Measurements from ENCODE around the gene KCNT2. TPM values are rescaled to one million over a fixed set of nuclear protein-coding genes. Genes with fewer than 3 reads are reported as not detected.

KCNT2 gene
- total RNA-seq, 1 experiment from 2014 or later, result not detected

DNA sequence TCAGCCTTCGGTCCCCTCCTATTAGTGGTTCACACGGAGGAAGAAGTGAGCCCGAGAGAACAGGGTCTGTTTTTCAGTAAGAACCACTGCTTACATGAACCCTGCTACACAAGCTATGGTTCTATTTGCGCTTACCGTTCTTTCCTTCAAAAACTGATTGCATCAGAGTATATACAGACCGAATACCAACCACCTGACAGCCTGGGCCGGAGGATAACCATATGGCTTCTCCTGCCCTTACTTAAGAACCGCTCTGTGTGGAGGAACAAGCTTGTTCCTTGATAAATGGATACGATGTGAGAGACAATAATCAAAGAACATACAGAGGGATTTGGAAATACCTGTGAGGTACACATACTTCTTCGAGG, 1.1 kb upstream of the KCNT2 start:
- H3K9me2 ChIP-seq (ENCODE audit: insufficient read depth), result no peaks in the 10 kb centered on the region; the same call in 1 of the 2 replicates
- CTCF ChIA-PET, result no interaction called here
- H3K4me3 ChIP-seq (replicated peaks in 1 of 2; ENCODE audit: low read depth in 1 of 2, low read length in 2 of 2), result no peak overlapping the region
- H2AFZ ChIP-seq (ENCODE audit: low read depth, low read length, poor library complexity, severe bottlenecking), result no peak overlapping the region
- POLR2A ChIA-PET, result no interaction called here
- H3K4me1 ChIP-seq (ENCODE audit: control insufficient read depth in 1 of 2, insufficient read depth in 2 of 2, low read length in 2 of 2), result no peaks in the 10 kb centered on the region
- RAD21 ChIA-PET (ENCODE audit: low non-redundant PET in 1 of 2, low total read pairs in 2 of 2, uncharacterized antibody in 2 of 2, unreplicated experiment in 2 of 2), result no interaction called here
- H3K36me3 ChIP-seq (ENCODE audit: control insufficient read depth in 1 of 2, insufficient read depth in 2 of 2, low read length in 2 of 2), result no peaks in the 10 kb centered on the region
- ATAC-seq (no peak), DNase-seq (ENCODE audit: low read depth, low spot score) (no peak)
- H3K27me3 ChIP-seq (ENCODE audit: insufficient read depth, low read length), result no peaks in the 10 kb centered on the region
- TF ChIP-seq SIN3A (IDR thresholded peaks at IDR 0.05; ENCODE audit: low read depth), result no peak
- TF ChIP-seq CEBPB (IDR thresholded peaks at IDR 0.05; ENCODE audit: low read depth), result no peak
- TF ChIP-seq FOSL1 (IDR thresholded peaks at IDR 0.05; ENCODE audit: low read depth), result no peak
- TF ChIP-seq JUND (IDR thresholded peaks at IDR 0.05), result no peak
- no peak for TF ChIP-seq ZNF274 (IDR thresholded peaks at IDR 0.05; ENCODE audit: low read depth, low read length)
- no peak for TF ChIP-seq EGR1 (IDR thresholded peaks at IDR 0.05; ENCODE audit: low read depth)
- H3K79me2 ChIP-seq (ENCODE audit: insufficient read depth, low read length), result no peaks in the 10 kb centered on the region
- no peaks in the 10 kb centered on the region; the same call in 1 of the 2 replicates for H4K20me1 ChIP-seq (ENCODE audit: insufficient read depth)
- no peak overlapping the region for H3K4me2 ChIP-seq (ENCODE audit: low read length)
- no peak overlapping the region for H3K9ac ChIP-seq (ENCODE audit: low read length)
- no peaks in the 10 kb centered on the region for H3K9me3 ChIP-seq (ENCODE audit: control insufficient read depth in 1 of 2, insufficient read depth in 1 of 2, low read depth in 1 of 2, low read length in 2 of 2)
- no peak overlapping the region for H3K27ac ChIP-seq (ENCODE audit: low read depth, low read length)
- intact Hi-C loops (cut with micrococcal nuclease), result no loop called here
- BruUV-seq (replicated peaks), result no TSS peak

DNA sequence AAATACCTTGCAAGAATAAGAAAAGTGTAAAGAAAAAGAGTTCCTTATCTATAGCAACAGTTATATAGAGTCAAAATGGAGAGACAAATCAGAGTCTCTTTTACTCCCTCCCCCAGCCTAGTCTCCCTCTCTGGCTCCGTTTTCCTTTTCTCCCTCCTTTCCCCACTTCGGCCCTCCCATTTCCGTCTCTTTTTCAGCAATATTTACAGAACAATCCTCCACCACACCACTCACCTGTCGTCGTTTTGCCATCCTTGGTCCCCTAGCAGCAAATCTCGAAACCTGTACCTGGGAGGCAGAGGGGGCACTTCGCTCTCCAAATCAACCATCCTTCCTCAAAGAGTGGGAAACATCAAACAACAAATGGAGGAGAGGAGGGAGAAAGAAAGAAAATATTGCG, 259 bp downstream of the KCNT2 start:
- no TSS peak for BruUV-seq (replicated peaks)
- ChIA-PET RAD21 (ENCODE audit: low non-redundant PET in 1 of 2, low total read pairs in 2 of 2, uncharacterized antibody in 2 of 2, unreplicated experiment in 2 of 2) (no interaction called here), POLR2A (no interaction called here), CTCF (no interaction called here)
- no peak overlapping the region for H3K4me3 ChIP-seq (replicated peaks in 1 of 2; ENCODE audit: low read depth in 1 of 2, low read length in 2 of 2)
- no peak overlapping the region for H3K27ac ChIP-seq (ENCODE audit: low read depth, low read length)
- no peaks in the 10 kb centered on the region; the same call in 1 of the 2 replicates for H3K9me2 ChIP-seq (ENCODE audit: insufficient read depth)
- no peak overlapping the region for H3K4me2 ChIP-seq (ENCODE audit: low read length)
- no peaks in the 10 kb centered on the region for H3K27me3 ChIP-seq (ENCODE audit: insufficient read depth, low read length)
- H3K9ac ChIP-seq (ENCODE audit: low read length), result no peak overlapping the region
- ATAC-seq (no peak), DNase-seq (ENCODE audit: low read depth, low spot score) (no peak)
- no peaks in the 10 kb centered on the region for H3K9me3 ChIP-seq (ENCODE audit: control insufficient read depth in 1 of 2, insufficient read depth in 1 of 2, low read depth in 1 of 2, low read length in 2 of 2)
- no peak overlapping the region for H2AFZ ChIP-seq (ENCODE audit: low read depth, low read length, poor library complexity, severe bottlenecking)
- no peaks in the 10 kb centered on the region for H3K4me1 ChIP-seq (ENCODE audit: control insufficient read depth in 1 of 2, insufficient read depth in 2 of 2, low read length in 2 of 2)
- H3K79me2 ChIP-seq (ENCODE audit: insufficient read depth, low read length), result no peaks in the 10 kb centered on the region
- intact Hi-C loops (cut with micrococcal nuclease), result no loop called here
- H3K36me3 ChIP-seq (ENCODE audit: control insufficient read depth in 1 of 2, insufficient read depth in 2 of 2, low read length in 2 of 2), result no peaks in the 10 kb centered on the region
- H4K20me1 ChIP-seq (ENCODE audit: insufficient read depth), result no peaks in the 10 kb centered on the region; the same call in 1 of the 2 replicates
- no peak for TF ChIP-seq EZH2 (IDR thresholded peaks at IDR 0.05)
- TF ChIP-seq, protein P1, sequence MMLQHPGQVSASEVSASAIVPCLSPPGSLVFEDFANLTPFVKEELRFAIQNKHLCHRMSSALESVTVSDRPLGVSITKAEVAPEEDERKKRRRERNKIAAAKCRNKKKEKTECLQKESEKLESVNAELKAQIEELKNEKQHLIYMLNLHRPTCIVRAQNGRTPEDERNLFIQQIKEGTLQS (IDR thresholded peaks at IDR 0.05), result no peak
- no peak for TF ChIP-seq ZBTB33 (IDR thresholded peaks at IDR 0.05; ENCODE audit: extremely low read depth, insufficient replicate concordance, low read length)
- TF ChIP-seq CBX3 (IDR thresholded peaks at IDR 0.05; ENCODE audit: low read depth), result no peak
- TF ChIP-seq EZH2phosphoT487 (IDR thresholded peaks at IDR 0.05; ENCODE audit: borderline replicate concordance), result no peak
- TF ChIP-seq, protein P2, sequence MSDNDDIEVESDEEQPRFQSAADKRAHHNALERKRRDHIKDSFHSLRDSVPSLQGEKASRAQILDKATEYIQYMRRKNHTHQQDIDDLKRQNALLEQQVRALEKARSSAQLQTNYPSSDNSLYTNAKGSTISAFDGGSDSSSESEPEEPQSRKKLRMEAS (IDR thresholded peaks at IDR 0.05), result no peak
- TF ChIP-seq SRF (IDR thresholded peaks at IDR 0.05; ENCODE audit: low read depth), result no peak
- no peak for TF ChIP-seq SIN3A (IDR thresholded peaks at IDR 0.05; ENCODE audit: low read depth)
- TF ChIP-seq REST (IDR thresholded peaks at IDR 0.05; ENCODE audit: low read depth), result no peak
- TF ChIP-seq POLR2A (IDR thresholded peaks at IDR 0.05; ENCODE audit: borderline replicate concordance, extremely low read depth, insufficient read depth, insufficient read length), result no peak
- no peak for TF ChIP-seq POLR2AphosphoS5 (IDR thresholded peaks at IDR 0.05; ENCODE audit: low read depth, low read length)
- TF ChIP-seq ZNF274 (IDR thresholded peaks at IDR 0.05; ENCODE audit: low read depth, low read length), result no peak
- no peak for TF ChIP-seq TCF7L2 (IDR thresholded peaks at IDR 0.05; ENCODE audit: borderline replicate concordance, extremely low read depth, insufficient read depth, insufficient read length)

Measured in HCT116 (cell line).